Heart left ventricle (tissue), 16 donors: ENCODE data around the gene OXNAD1. TPM values are rescaled to one million over a fixed set of nuclear protein-coding genes. Genes with fewer than 3 reads are reported as not detected.

ENCODE experiments used
- ATAC-seq, 4 donors: fragments of 200-7000 bp; cut with Tn5 transposase; one replicate each; pipeline ENCODE4 v1.9.1; 2020 to 2022; ENCODE audit warnings: moderate library complexity in 4 of 4, mild to moderate bottlenecking in 3 of 4, moderate number of reproducible peaks in 1 of 4
- DNase-seq, 5 donors: peaks; one replicate each; pipeline ENCODE4 v3.0.0-alpha.2; 2020
- H3K27ac ChIP-seq, 12 donors: fragments of 200-600 bp; sonication (generic) in 4 of 12; one replicate each; pipeline versions ENCODE4 v1.5.0 to v1.8.0; 2016 to 2022; ENCODE audit warnings: mild to moderate bottlenecking in 2 of 12
- H3K27me3 ChIP-seq, 9 donors: fragments of 200-600 bp; sonication (generic) in 2 of 9; one replicate each; pipeline versions ENCODE4 v1.5.1 to v1.8.0; 2016 to 2022; ENCODE audit warnings: mild to moderate bottlenecking in 3 of 9
- H3K36me3 ChIP-seq, 9 donors: fragments of 200-600 bp; sonication (generic) in 2 of 9; one replicate each; pipeline versions ENCODE4 v1.5.0 to v1.8.0; 2018 to 2022; ENCODE audit warnings: mild to moderate bottlenecking in 2 of 9
- H3K4me1 ChIP-seq, 12 donors: fragments of 200-600 bp; sonication (generic) in 4 of 12; one replicate each; pipeline versions ENCODE4 v1.5.0 to v1.8.0; 2016 to 2022; ENCODE audit warnings: mild to moderate bottlenecking in 3 of 12
- H3K4me3 ChIP-seq, 12 donors: fragments of 200-600 bp; sonication (generic) in 4 of 12; one replicate each; pipeline versions ENCODE4 v1.5.0 to v1.8.0; 2017 to 2022; ENCODE audit warnings: mild to moderate bottlenecking in 9 of 12, moderate library complexity in 4 of 12
- H3K9me3 ChIP-seq, 12 donors: fragments of 200-600 bp; sonication (generic) in 4 of 12; one replicate each; pipeline versions ENCODE4 v1.5.0 to v1.8.0; 2016 to 2022; ENCODE audit warnings: mild to moderate bottlenecking in 1 of 12
- CTCF ChIP-seq, 12 donors: fragments of 200-600 bp; sonication (generic) in 4 of 12; IDR thresholded peaks; one replicate each; pipeline versions ENCODE4 v1.5.0 to v1.8.0; 2018 to 2022; ENCODE audit warnings: antibody characterized with exemption in 12 of 12, mild to moderate bottlenecking in 5 of 12
- POLR2A ChIP-seq, 2 donors: fragments of 450-650 bp; IDR thresholded peaks; one replicate each; pipeline ENCODE4 v1.6.1; 2017; ENCODE audit warnings: antibody characterized with exemption in 2 of 2, mild to moderate bottlenecking in 2 of 2, moderate library complexity in 2 of 2
- whole genome bisulfite sequencing, 4 donors: extraction: QIAGEN DNeasy Blood & Tissue Kit in 2 of 4; methylation state at CpG; one replicate each; pipeline versions ENCODE4 v1.1.5 to v1.1.7; 2013 to 2018; 5-methylcytosine and 5-hydroxymethylcytosine counted together
- intact Hi-C, 10 donors: fragments of 100-400 bp; cut with DNase I; formaldehyde crosslinking; loops; one replicate each; pipeline versions ENCODE4 v1.11.1 to v1.14.2; 2022
- polyA plus RNA-seq, 2 donors: library from polyadenylated mRNA; stranded (reverse); fragments of 200-250 nt; gene quantifications; one replicate each; pipeline ENCODE4 v1.2.3, GENCODE V29; 2013
- total RNA-seq, 9 donors: library from RNA; depleted of rRNA in 2 of 9; stranded (reverse); fragments of >200 nt in 2 of 9; fragmentation: NEBNext Ultra II Directional in 3 of 9; extraction: Animal tissue kit (Norgen Biotek cat#: 25700) in 3 of 9; gene quantifications; one replicate each; pipeline versions ENCODE4 v1.1.0 to v1.2.4, GENCODE V29; 2016 to 2023
- donor health status: ischemic (EF 13 %, LVEDD 7.1; RV severe dilation, severe dysfunction).
- donor health status: healthy with polysubstance abuse.
- donor health status: DM: no; HTN: yes; CAD: no.
- donor health status: DM: no; HTN: no; CAD: no.
- donor health status: ischemic (EF 25% LVEDD 6.9; RV normal size, moderate dysfunction).
- donor health status: ischemic (EF 25% LVEDD 5.7; RV mildly dilated, moderate dysfunction).
- donor health status: healthy.
- donor health status: DM: yes; HTN: yes; CAD: no.
- donor health status: ischemic (EF 35%, LVEDD 5.7; RV mildly dilated, moderate dysfunction).
- donor health status: nonischemic (EF 11% LVEDD 7.7; RV severe dilation, severe dysfunction).
- donor health status: DM: yes; HTN: yes; CAD: no.
- donor health status: PGD.
- donor health status: ischemic (EF 29% LVEDD 5.4; RV normal size, mild dysfunction).
- donor health status: nonischemic (EF 23%, LVEDD 6.1; RV moderate dilation, normal function).

OXNAD1 gene
- total and polyA plus RNA-seq, 11 donors = 7.3 to 26.9 (median 18.1) TPM

DNA sequence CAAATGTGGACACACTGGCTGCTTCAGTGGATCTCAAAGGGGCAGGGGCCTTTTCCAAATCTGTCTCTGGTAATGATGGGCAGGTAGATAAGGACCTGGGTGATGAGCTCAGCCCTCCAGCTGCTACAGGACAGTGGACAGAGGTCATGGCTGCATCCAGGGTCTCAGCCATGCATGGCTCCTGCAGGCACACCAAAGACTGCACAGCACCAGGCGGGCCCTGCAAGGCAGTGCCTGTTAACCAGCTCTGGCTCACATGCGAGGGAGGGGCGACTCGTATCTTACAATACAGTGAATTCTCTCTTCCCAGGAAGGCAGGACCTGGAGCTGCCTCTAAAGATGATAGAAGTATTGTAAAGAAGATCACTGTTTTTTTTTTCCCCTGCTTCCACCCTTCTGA lies 58.7 kb downstream of the OXNAD1 start:
- peaks cover 0 to 86% (median 79%) of the 10 kb centered on the region in 9 donors for H3K36me3 ChIP-seq
- no peaks in the 10 kb centered on the region for H3K9me3 ChIP-seq
- H3K27ac ChIP-seq = no peak overlapping the region
- intact Hi-C loops = no loop called here
- ATAC-seq = no peak
- WGBS, 4 donors = 96 to 99% (median 97%) methylated on average over 4 of the region's 4 CpGs
- H3K4me3 ChIP-seq = no peak overlapping the region
- TF ChIP-seq POLR2A (IDR thresholded peaks at IDR 0.05) (no peak), CTCF (IDR thresholded peaks at IDR 0.05) (no peak)
- no peaks in the 10 kb centered on the region for H3K27me3 ChIP-seq
- no peak for DNase-seq
- H3K4me1 ChIP-seq = peaks cover 0 to 15% (median 0%) of the 10 kb centered on the region in 12 donors

- DNase-seq (no peak), ATAC-seq (no peak)
- Histone ChIP-seq H3K27ac (no peak overlapping the region), H3K4me1 (peaks cover 0 to 15% (median 0%) of the 10 kb centered on the region in 12 donors), H3K36me3 (peaks cover 0 to 77% (median 67%) of the 10 kb centered on the region in 9 donors), H3K27me3 (no peaks in the 10 kb centered on the region), H3K4me3 (no peak overlapping the region), H3K9me3 (peaks cover 0 to 2% (median 0%) of the 10 kb centered on the region in 12 donors)
- 90 to 98% (median 96%) methylated on average over 3 to 4 of the region's 4 CpGs for WGBS, 4 donors
- TF ChIP-seq CTCF (IDR thresholded peaks at IDR 0.05) (no peak), POLR2A (IDR thresholded peaks at IDR 0.05) (no peak)
- intact Hi-C loops = no loop called here
Measured at GRCh38 chr3:16325850-16326249, 60.8 kb downstream of the OXNAD1 start.

DNA sequence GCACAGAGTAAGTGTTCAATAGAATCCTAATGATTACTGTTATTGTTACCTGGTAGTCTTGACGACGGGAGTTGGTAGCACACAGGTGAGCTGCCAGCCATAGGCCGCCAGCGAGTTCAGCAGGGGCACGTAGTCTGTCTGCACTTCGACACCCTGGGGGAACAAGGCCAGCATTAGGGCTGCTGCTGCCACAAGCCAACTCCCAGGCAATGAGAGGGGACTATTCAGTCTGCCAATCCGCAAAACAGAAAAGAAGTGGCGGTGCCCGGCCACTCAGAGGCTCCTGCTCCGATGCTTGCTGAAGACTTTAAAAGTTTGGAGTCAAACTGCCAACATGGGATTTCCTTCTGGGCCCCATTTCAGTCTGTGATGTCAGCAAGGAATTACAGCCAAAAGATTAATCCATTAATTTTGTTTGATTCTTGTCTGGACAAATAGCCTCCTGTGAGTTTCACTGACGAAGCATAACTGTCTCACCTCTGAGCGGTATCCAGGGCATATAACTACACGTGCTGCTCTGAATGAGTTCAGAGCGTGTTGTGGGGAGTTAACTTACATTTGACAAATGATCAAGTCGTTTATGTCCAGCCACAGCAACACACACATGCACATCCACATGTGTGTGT lies 61.8 kb downstream of the OXNAD1 start:
- Histone ChIP-seq H3K4me3 (no peak overlapping the region), H3K27me3 (no peaks in the 10 kb centered on the region), H3K36me3 (peaks cover 0 to 73% (median 58%) of the 10 kb centered on the region in 9 donors), H3K4me1 (peaks cover 0 to 9% (median 0%) of the 10 kb centered on the region in 12 donors), H3K27ac (no peak overlapping the region), H3K9me3 (peaks cover 0 to 12% (median 1%) of the 10 kb centered on the region in 12 donors)
- no peak for DNase-seq
- no peak for ATAC-seq
- TF ChIP-seq CTCF (IDR thresholded peaks at IDR 0.05) (no peak), POLR2A (IDR thresholded peaks at IDR 0.05) (no peak)
- intact Hi-C loops = no loop called here
- WGBS, 4 donors = 89 to 94% (median 92%) methylated on average over 15 of the region's 15 CpGs

DNA sequence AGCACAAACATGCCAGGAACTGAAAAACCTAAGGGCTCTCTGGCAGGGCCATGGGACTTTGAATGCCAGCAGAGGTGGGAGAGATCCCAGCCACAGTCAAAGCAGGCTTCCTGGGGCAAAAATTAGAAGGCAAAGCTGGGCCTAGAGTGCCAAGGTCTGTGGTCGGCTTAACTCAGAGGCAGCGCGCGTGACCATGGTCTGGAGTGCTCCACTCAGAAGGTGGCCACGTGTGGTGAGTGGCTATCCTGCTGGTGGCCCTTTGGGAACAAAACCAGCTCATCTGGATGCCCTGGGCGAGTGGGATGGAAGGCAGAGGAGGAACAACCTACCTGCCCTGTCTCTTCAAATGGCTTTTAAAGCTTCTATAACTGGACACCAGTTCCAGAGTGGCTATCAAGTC lies 63.1 kb downstream of the OXNAD1 start:
- 83 to 97% (median 90%) methylated on average over 6 of the region's 6 CpGs for WGBS, 4 donors

More for the DNA sequence above, 63.1 kb downstream of the OXNAD1 start:
- no peak for DNase-seq
- Histone ChIP-seq H3K27ac (no peak overlapping the region), H3K36me3 (peaks cover 0 to 60% (median 45%) of the 10 kb centered on the region in 9 donors), H3K27me3 (no peaks in the 10 kb centered on the region), H3K4me1 (peaks cover 0 to 11% (median 0%) of the 10 kb centered on the region in 12 donors), H3K9me3 (peaks cover 0 to 18% (median 2%) of the 10 kb centered on the region in 12 donors), H3K4me3 (no peak overlapping the region)
- no peak for ATAC-seq
- TF ChIP-seq POLR2A (IDR thresholded peaks at IDR 0.05) (no peak), CTCF (IDR thresholded peaks at IDR 0.05) (no peak)
- intact Hi-C loops = no loop called here
